GM23338 (cell line): ENCODE measurements around the gene ITGB3. TPM values are rescaled to one million over a fixed set of nuclear protein-coding genes. Genes with fewer than 3 reads are reported as not detected.

Experiments
- ATAC-seq: fragments of 200-7000 bp; cut with Tn5 transposase; 3 replicates; pipeline ENCODE4 v1.9.1; 2020
- DNase-seq: peaks from one replicate; pipeline ENCODE4 v3.0.0-alpha.2; 2015; ENCODE audit warnings: low spot score
- H2AFZ ChIP-seq: fragments of 200-600 bp; sonication (generic); 2 replicates; pipeline ENCODE4 v1.8.0; 2016; ENCODE audit warnings: antibody characterized with exemption, mild to moderate bottlenecking, moderate library complexity
- H3F3A ChIP-seq: fragments of 200-600 bp; sonication (generic); replicated peaks from 2 replicates; pipeline ENCODE4 v1.8.0; 2017; ENCODE audit warnings: antibody characterized with exemption, mixed run types, low read depth
- H3K27ac ChIP-seq: fragments of 200-600 bp; sonication (generic); 2 replicates; pipeline ENCODE4 v1.6.1; 2016; ENCODE audit warnings: low read depth
- H3K27me3 ChIP-seq: fragments of 200-600 bp; sonication (generic); 2 replicates; pipeline ENCODE4 v1.8.0; 2016; ENCODE audit warnings: mild to moderate bottlenecking, mixed run types, moderate library complexity; ENCODE audit not compliant: insufficient read depth
- H3K36me3 ChIP-seq: fragments of 200-600 bp; sonication (generic); 2 replicates; pipeline ENCODE4 v1.8.0; 2016; ENCODE audit warnings: mild to moderate bottlenecking; ENCODE audit not compliant: insufficient read depth
- H3K4me1 ChIP-seq: fragments of 200-600 bp; sonication (generic); 2 replicates; pipeline ENCODE4 v1.8.0; 2016; ENCODE audit warnings: mild to moderate bottlenecking, moderate library complexity; ENCODE audit not compliant: insufficient read depth
- H3K4me2 ChIP-seq: fragments of 200-600 bp; sonication (generic); 2 replicates; pipeline ENCODE4 v1.7.1; 2017; ENCODE audit warnings: mixed run types
- H3K4me3 ChIP-seq: fragments of 200-600 bp; sonication (generic); 2 replicates; pipeline ENCODE4 v1.6.1; 2016; ENCODE audit warnings: mixed run types
- H3K79me2 ChIP-seq: fragments of 200-600 bp; sonication (generic); replicated peaks from 2 replicates; pipeline ENCODE4 v1.8.0; 2017; ENCODE audit warnings: mild to moderate bottlenecking; ENCODE audit not compliant: insufficient read depth
- H3K9me2 ChIP-seq: fragments of 200-600 bp; sonication (generic); 2 replicates; pipeline ENCODE4 v1.8.0; 2017; ENCODE audit not compliant: insufficient read depth
- H4K20me1 ChIP-seq: fragments of 200-600 bp; sonication (generic); replicated peaks from 2 replicates; pipeline ENCODE4 v1.8.0; 2017; ENCODE audit warnings: mild to moderate bottlenecking; ENCODE audit not compliant: insufficient read depth
- H3K27ac Mint-ChIP-seq: 2 replicates; pipeline ENCODE4 v1.8.0; 2020; ENCODE audit warnings: inconsistent platforms, mild to moderate bottlenecking, moderate library complexity, mixed read lengths
- H3K27me3 Mint-ChIP-seq: 3 replicates; pipeline ENCODE4 v1.8.0; 2022; ENCODE audit warnings: low read depth, mild to moderate bottlenecking, moderate library complexity, mixed read lengths, inconsistent platforms; ENCODE audit not compliant: insufficient read depth, poor library complexity
- H3K36me3 Mint-ChIP-seq: 3 replicates; pipeline ENCODE4 v1.8.0; 2021; ENCODE audit warnings: low read depth, mild to moderate bottlenecking, inconsistent platforms, moderate library complexity, mixed read lengths
- H3K4me1 Mint-ChIP-seq: 3 replicates; pipeline ENCODE4 v1.8.0; 2020; ENCODE audit warnings: mild to moderate bottlenecking, inconsistent platforms, mixed read lengths
- H3K4me3 Mint-ChIP-seq: 3 replicates; pipeline ENCODE4 v1.8.0; 2021; ENCODE audit warnings: moderate library complexity, mild to moderate bottlenecking, inconsistent platforms, mixed read lengths
- H3K9me3 Mint-ChIP-seq: 3 replicates; pipeline ENCODE4 v1.8.0; 2020; ENCODE audit warnings: moderate library complexity, mild to moderate bottlenecking, inconsistent platforms, mixed read lengths
- CREB1 ChIP-seq: fragments of 250-450 bp; sonication (Bioruptor Pico); IDR thresholded peaks from 2 replicates; pipeline ENCODE4 v1.5.0; 2020; ENCODE audit warnings: low read depth, mild to moderate bottlenecking, moderate library complexity
- EZH2 ChIP-seq: fragments of 200-600 bp; sonication (generic); IDR thresholded peaks from one replicate; pipeline ENCODE4 v1.8.0; 2017; ENCODE audit warnings: antibody characterized with exemption, mild to moderate bottlenecking, low read depth; ENCODE audit not compliant: unreplicated experiment
- EZH2phosphoT487 ChIP-seq: fragments of 200-600 bp; sonication (generic); IDR thresholded peaks from one replicate; pipeline ENCODE4 v1.8.1; 2018; ENCODE audit warnings: antibody characterized with exemption; ENCODE audit not compliant: unreplicated experiment
- JUNB ChIP-seq: IDR thresholded peaks from one replicate; pipeline ENCODE4 v1.6.1; 2016; ENCODE audit warnings: antibody characterized with exemption; ENCODE audit not compliant: unreplicated experiment
- NANOG ChIP-seq: IDR thresholded peaks from 2 replicates; pipeline ENCODE4 v1.6.1; 2016; ENCODE audit warnings: antibody characterized with exemption, borderline replicate concordance
- POLR2AphosphoS5 ChIP-seq: IDR thresholded peaks from 2 replicates; pipeline ENCODE4 v1.6.1; 2016; ENCODE audit warnings: antibody characterized with exemption, low read depth
- STAT1 ChIP-seq: IDR thresholded peaks from one replicate; pipeline ENCODE4 v1.6.1; 2016; ENCODE audit warnings: antibody characterized with exemption; ENCODE audit not compliant: unreplicated experiment
- ZNF114 ChIP-seq: fragments of 250-450 bp; sonication (Bioruptor Pico); IDR thresholded peaks from 2 replicates; pipeline ENCODE4 v1.5.0; 2020; ENCODE audit warnings: mild to moderate bottlenecking, moderate library complexity
- ZNF331 ChIP-seq: fragments of 250-450 bp; sonication (Bioruptor Pico); IDR thresholded peaks from 2 replicates; pipeline ENCODE4 v1.5.0; 2020; ENCODE audit warnings: low read depth, mild to moderate bottlenecking, moderate library complexity
- polyA plus RNA-seq: library from polyadenylated mRNA; unstranded; fragments of >200 nt; fragmentation: Nextera tagmentation; extraction: Ambion mirVana; gene quantifications from 2 replicates; pipeline ENCODE4 v1.2.1, GENCODE V29; 2016
- total RNA-seq: library from RNA; depleted of rRNA; stranded (reverse); fragments of >200 nt; shearing (Covaris generic); gene quantifications from 2 replicates; pipeline ENCODE4 v1.2.3, GENCODE V29; 2014
- TF ChIP-seq, protein P1 (sequence below): IDR thresholded peaks from one replicate; pipeline ENCODE4 v1.6.1; 2018; ENCODE audit warnings: antibody characterized with exemption; ENCODE audit not compliant: unreplicated experiment
- TF ChIP-seq, protein P2 (sequence below): fragments of 250-450 bp; sonication (Bioruptor Pico); IDR thresholded peaks from 2 replicates; pipeline ENCODE4 v1.5.0; 2020; ENCODE audit warnings: mild to moderate bottlenecking, moderate library complexity
- TF ChIP-seq, protein P3 (sequence below): IDR thresholded peaks from 2 replicates; pipeline ENCODE4 v1.6.1; 2016; ENCODE audit warnings: antibody characterized with exemption
- TF ChIP-seq, protein P4 (sequence below), 2 experiments: fragments of 200-600 bp in 1 of 2; sonication (generic) in 1 of 2; conservative IDR thresholded peaks; 2 replicates each; pipeline versions ENCODE4 v1.5.1 to v1.6.1; 2016 to 2017; ENCODE audit warnings: antibody characterized with exemption in 2 of 2, low read depth in 2 of 2, mild to moderate bottlenecking in 2 of 2, moderate library complexity in 1 of 2

ITGB3 gene
- total and polyA plus RNA-seq, 2 experiments from 2014 or later: 0.52 TPM; not detected in 1

DNA sequence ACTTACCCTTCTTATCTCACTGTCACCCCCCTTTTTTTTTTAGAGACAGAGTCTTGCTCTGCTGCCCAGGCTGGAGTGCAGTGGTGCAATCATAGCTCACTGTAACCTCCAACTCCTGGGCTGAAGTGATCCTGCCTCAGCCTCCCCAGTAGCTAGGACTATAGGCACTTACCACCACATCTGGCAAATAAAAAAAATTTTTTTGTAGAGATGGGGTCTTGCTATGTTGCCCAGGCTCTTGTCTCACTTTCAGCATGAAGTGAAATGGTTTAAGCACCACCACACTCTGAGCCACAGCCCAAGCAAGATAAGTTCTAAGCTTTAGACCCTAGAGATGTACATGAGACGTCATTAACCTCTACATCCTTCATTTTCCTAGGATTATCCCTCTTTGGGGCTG, 35.7 kb downstream of the ITGB3 start:
- no peaks in the 10 kb centered on the region for H3K36me3 ChIP-seq

More for the DNA sequence above, 35.7 kb downstream of the ITGB3 start:
- no peaks in the 10 kb centered on the region; the same call in 1 of the 2 replicates for H4K20me1 ChIP-seq
- H3K27me3 ChIP-seq: peaks cover 7% of the 10 kb centered on the region; the same call in 1 of the 2 replicates
- no peaks in the 10 kb centered on the region for H3K36me3 Mint-ChIP-seq
- H3K4me2 ChIP-seq: no peak overlapping the region
- H3K9me2 ChIP-seq: peaks cover 12% of the 10 kb centered on the region; the same call in 1 of the 2 replicates
- TF ChIP-seq, protein P1, sequence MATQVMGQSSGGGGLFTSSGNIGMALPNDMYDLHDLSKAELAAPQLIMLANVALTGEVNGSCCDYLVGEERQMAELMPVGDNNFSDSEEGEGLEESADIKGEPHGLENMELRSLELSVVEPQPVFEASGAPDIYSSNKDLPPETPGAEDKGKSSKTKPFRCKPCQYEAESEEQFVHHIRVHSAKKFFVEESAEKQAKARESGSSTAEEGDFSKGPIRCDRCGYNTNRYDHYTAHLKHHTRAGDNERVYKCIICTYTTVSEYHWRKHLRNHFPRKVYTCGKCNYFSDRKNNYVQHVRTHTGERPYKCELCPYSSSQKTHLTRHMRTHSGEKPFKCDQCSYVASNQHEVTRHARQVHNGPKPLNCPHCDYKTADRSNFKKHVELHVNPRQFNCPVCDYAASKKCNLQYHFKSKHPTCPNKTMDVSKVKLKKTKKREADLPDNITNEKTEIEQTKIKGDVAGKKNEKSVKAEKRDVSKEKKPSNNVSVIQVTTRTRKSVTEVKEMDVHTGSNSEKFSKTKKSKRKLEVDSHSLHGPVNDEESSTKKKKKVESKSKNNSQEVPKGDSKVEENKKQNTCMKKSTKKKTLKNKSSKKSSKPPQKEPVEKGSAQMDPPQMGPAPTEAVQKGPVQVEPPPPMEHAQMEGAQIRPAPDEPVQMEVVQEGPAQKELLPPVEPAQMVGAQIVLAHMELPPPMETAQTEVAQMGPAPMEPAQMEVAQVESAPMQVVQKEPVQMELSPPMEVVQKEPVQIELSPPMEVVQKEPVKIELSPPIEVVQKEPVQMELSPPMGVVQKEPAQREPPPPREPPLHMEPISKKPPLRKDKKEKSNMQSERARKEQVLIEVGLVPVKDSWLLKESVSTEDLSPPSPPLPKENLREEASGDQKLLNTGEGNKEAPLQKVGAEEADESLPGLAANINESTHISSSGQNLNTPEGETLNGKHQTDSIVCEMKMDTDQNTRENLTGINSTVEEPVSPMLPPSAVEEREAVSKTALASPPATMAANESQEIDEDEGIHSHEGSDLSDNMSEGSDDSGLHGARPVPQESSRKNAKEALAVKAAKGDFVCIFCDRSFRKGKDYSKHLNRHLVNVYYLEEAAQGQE: no peak
- no peak for TF ChIP-seq ZNF114 (CRISPR knock-in tag)
- TF ChIP-seq CREB1 (CRISPR knock-in tag): no peak
- no peak for TF ChIP-seq EZH2
- no peak for TF ChIP-seq JUNB
- no peak for TF ChIP-seq POLR2AphosphoS5
- TF ChIP-seq, protein P2, sequence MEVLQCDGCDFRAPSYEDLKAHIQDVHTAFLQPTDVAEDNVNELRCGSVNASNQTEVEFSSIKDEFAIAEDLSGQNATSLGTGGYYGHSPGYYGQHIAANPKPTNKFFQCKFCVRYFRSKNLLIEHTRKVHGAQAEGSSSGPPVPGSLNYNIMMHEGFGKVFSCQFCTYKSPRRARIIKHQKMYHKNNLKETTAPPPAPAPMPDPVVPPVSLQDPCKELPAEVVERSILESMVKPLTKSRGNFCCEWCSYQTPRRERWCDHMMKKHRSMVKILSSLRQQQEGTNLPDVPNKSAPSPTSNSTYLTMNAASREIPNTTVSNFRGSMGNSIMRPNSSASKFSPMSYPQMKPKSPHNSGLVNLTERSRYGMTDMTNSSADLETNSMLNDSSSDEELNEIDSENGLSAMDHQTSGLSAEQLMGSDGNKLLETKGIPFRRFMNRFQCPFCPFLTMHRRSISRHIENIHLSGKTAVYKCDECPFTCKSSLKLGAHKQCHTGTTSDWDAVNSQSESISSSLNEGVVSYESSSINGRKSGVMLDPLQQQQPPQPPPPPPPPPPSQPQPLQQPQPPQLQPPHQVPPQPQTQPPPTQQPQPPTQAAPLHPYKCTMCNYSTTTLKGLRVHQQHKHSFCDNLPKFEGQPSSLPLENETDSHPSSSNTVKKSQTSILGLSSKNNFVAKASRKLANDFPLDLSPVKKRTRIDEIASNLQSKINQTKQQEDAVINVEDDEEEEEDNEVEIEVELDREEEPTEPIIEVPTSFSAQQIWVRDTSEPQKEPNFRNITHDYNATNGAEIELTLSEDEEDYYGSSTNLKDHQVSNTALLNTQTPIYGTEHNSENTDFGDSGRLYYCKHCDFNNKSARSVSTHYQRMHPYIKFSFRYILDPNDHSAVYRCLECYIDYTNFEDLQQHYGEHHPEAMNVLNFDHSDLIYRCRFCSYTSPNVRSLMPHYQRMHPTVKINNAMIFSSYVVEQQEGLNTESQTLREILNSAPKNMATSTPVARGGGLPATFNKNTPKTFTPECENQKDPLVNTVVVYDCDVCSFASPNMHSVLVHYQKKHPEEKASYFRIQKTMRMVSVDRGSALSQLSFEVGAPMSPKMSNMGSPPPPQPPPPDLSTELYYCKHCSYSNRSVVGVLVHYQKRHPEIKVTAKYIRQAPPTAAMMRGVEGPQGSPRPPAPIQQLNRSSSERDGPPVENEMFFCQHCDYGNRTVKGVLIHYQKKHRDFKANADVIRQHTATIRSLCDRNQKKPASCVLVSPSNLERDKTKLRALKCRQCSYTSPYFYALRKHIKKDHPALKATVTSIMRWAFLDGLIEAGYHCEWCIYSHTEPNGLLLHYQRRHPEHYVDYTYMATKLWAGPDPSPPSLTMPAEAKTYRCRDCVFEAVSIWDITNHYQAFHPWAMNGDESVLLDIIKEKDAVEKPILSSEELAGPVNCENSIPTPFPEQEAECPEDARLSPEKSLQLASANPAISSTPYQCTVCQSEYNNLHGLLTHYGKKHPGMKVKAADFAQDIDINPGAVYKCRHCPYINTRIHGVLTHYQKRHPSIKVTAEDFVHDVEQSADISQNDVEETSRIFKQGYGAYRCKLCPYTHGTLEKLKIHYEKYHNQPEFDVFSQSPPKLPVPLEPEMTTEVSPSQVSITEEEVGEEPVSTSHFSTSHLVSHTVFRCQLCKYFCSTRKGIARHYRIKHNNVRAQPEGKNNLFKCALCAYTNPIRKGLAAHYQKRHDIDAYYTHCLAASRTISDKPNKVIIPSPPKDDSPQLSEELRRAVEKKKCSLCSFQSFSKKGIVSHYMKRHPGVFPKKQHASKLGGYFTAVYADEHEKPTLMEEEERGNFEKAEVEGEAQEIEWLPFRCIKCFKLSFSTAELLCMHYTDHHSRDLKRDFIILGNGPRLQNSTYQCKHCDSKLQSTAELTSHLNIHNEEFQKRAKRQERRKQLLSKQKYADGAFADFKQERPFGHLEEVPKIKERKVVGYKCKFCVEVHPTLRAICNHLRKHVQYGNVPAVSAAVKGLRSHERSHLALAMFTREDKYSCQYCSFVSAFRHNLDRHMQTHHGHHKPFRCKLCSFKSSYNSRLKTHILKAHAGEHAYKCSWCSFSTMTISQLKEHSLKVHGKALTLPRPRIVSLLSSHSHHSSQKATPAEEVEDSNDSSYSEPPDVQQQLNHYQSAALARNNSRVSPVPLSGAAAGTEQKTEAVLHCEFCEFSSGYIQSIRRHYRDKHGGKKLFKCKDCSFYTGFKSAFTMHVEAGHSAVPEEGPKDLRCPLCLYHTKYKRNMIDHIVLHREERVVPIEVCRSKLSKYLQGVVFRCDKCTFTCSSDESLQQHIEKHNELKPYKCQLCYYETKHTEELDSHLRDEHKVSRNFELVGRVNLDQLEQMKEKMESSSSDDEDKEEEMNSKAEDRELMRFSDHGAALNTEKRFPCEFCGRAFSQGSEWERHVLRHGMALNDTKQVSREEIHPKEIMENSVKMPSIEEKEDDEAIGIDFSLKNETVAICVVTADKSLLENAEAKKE (CRISPR knock-in tag): no peak
- TF ChIP-seq ZNF331 (CRISPR knock-in tag): no peak
- TF ChIP-seq, protein P3, sequence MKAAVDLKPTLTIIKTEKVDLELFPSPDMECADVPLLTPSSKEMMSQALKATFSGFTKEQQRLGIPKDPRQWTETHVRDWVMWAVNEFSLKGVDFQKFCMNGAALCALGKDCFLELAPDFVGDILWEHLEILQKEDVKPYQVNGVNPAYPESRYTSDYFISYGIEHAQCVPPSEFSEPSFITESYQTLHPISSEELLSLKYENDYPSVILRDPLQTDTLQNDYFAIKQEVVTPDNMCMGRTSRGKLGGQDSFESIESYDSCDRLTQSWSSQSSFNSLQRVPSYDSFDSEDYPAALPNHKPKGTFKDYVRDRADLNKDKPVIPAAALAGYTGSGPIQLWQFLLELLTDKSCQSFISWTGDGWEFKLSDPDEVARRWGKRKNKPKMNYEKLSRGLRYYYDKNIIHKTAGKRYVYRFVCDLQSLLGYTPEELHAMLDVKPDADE: no peak
- no peak for TF ChIP-seq NANOG
- no peak for TF ChIP-seq STAT1
- TF ChIP-seq, protein P4, sequence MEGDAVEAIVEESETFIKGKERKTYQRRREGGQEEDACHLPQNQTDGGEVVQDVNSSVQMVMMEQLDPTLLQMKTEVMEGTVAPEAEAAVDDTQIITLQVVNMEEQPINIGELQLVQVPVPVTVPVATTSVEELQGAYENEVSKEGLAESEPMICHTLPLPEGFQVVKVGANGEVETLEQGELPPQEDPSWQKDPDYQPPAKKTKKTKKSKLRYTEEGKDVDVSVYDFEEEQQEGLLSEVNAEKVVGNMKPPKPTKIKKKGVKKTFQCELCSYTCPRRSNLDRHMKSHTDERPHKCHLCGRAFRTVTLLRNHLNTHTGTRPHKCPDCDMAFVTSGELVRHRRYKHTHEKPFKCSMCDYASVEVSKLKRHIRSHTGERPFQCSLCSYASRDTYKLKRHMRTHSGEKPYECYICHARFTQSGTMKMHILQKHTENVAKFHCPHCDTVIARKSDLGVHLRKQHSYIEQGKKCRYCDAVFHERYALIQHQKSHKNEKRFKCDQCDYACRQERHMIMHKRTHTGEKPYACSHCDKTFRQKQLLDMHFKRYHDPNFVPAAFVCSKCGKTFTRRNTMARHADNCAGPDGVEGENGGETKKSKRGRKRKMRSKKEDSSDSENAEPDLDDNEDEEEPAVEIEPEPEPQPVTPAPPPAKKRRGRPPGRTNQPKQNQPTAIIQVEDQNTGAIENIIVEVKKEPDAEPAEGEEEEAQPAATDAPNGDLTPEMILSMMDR (conservative IDR thresholded peaks at IDR 0.05; ENCODE audit: low read depth in 2 of 2): no peak
- no peak for TF ChIP-seq EZH2phosphoT487
- H3K4me1 ChIP-seq: peaks cover 5% of the 10 kb centered on the region; the same call in 1 of the 2 replicates
- DNase-seq (no peak), ATAC-seq (no peak)
- no peak overlapping the region for H3K27ac Mint-ChIP-seq
- H3K4me1 Mint-ChIP-seq: peaks cover 11% of the 10 kb centered on the region
- no peaks in the 10 kb centered on the region for H3K79me2 ChIP-seq
- no peak overlapping the region for H2AFZ ChIP-seq
- H3F3A ChIP-seq: no peaks in the 10 kb centered on the region
- no peak overlapping the region for H3K4me3 ChIP-seq
- no peak overlapping the region for H3K27ac ChIP-seq
- H3K27me3 Mint-ChIP-seq: peaks cover 9% of the 10 kb centered on the region
- H3K9me3 Mint-ChIP-seq: no peaks in the 10 kb centered on the region; the same call in 2 of the 3 replicates
- no peak overlapping the region for H3K4me3 Mint-ChIP-seq
